T follicular helper cell (primary cell): Measurements from ENCODE around the gene PLCD4.
A peak's percentile ranks its signal among the peaks of the same experiment; 100 is the strongest.

ENCODE experiments used
- DNase-seq: peaks from one replicate; pipeline ENCODE4 v3.0.0-alpha.2; 2020; ENCODE audit warnings: low read depth

The PLCD4 gene

GRCh38 chr2:218621007-218621406 lies 13.3 kb downstream of the PLCD4 start:
- DNase-seq, result no peak

GRCh38 chr2:218622606-218623365 lies 15.1 kb downstream of the PLCD4 start:
- DNase-seq, result no peak

DNA sequence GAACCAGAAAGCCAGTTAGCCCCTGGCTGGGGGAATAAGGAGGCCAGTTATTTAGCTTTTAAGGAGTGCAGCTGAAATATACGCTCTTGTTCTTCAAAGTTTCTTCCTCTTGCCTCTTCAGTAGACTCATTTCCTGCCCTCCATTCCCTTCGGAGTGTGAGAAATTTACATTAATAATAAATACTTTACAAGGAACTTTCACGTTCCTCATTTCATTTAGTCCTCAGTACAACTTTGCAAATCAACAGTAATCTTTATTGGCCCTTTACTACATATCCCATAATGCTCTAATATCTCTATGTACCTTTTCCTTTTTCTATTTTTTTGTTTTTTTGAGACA lies 15.6 kb downstream of the PLCD4 start:
- DNase-seq, result no peak

- no peak for DNase-seq
Observed at GRCh38 chr2:218626369-218626768, 18.7 kb downstream of the PLCD4 start.

- no peak for DNase-seq
Observed at GRCh38 chr2:218627939-218628338, 20.2 kb downstream of the PLCD4 start.

DNA sequence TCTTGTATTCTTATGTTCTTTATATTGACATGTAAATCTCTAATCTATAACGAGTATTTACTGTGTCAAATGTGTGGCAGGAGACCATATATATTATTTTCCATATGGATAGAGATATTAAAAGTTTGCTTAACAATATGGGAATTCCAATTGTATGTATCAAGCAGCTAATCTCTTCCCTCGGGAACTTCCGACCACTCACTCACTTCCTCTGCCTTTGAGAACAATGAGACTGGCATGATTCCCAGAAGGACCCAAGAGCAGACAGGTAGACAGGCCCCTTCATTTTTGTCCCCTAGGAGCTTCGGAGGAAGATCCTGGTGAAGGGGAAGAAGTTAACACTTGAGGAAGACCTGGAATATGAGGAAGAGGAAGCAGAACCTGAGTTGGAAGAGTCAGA lies 24.1 kb downstream of the PLCD4 start:
- no peak for DNase-seq

- DNase-seq, result no peak
Observed at GRCh38 chr2:218635719-218636118, 28.0 kb downstream of the PLCD4 start.

GRCh38 chr2:218638372-218638771 lies 30.7 kb downstream of the PLCD4 start:
- DNase-seq, result no peak

DNA sequence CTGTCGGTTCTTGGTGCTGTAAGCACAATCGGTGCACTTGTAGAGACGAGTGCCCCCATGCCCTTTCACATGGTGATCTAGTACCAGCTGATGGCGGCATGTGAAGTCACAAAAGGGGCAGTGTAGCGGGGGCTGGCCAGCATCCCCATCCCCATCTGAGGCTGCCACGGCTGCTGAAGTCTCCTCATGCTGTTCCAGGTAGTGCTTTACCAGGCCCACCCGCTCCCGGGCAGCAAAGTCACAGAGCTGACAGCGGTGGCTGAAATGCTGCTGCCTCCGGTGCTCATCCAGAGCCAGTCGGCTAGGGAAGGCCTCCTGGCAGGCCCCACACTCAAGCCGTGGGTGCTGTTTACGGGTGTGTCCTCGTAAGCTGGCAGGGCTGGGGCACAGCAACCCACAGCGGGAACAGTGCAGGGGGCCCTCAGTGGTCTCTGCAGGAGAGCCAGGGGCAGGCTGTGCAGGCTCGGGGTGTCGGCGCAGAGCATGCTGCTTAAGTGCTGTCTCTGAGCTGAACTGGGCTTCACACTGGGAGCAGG lies 34.5 kb downstream of the PLCD4 start:
- DNase-seq, result no peak

GRCh38 chr2:218642786-218643185 lies 35.1 kb downstream of the PLCD4 start:
- no peak for DNase-seq

DNA sequence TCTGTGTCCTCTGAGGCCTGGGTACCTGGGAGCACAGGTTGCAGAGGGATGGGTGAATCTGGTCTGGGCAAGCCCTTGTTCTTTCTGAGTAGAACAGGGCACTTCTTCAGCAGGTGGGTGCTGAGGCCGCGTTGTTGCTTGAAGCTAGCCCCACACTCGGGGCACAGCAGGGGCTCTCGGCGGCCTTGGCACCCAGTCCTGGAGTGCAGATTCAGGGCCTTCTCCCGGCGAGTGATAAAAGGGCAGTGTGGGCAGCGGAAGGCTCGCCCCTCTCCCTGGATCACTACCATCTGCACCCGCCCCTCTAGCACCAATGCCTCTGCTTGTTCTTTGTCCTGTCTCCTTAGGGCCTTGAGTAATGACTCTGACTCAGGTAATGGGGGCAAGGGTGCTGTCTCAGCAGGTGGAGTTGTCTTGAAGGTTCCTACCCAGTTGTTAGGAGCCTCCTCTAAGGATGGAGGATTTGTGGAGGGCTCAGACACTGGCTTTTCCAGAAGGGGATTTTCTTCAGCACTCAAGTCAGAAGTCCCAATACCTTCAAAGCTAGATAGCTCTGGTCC lies 36.1 kb downstream of the PLCD4 start:
- DNase-seq, result no peak

DNA sequence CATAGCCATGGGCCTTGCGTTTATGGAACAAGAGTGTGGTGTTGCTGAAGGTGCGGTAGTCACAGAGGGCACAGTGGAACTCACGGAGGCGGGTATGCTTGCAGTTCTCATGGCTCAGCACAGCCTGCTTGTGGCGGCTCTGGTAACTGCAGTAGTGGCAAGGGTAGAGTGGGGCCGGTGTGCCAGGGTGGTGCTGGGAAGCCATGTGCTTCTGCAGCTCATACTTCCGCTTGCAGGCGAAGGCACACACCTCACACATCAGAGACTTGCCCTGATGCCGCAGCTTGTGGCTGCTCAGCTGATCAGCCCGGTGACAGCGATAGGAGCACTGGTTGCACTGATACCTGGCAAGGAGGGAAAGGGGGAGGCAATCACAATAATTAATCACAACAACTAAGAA lies 37.0 kb downstream of the PLCD4 start:
- DNase-seq, result no peak

DNA sequence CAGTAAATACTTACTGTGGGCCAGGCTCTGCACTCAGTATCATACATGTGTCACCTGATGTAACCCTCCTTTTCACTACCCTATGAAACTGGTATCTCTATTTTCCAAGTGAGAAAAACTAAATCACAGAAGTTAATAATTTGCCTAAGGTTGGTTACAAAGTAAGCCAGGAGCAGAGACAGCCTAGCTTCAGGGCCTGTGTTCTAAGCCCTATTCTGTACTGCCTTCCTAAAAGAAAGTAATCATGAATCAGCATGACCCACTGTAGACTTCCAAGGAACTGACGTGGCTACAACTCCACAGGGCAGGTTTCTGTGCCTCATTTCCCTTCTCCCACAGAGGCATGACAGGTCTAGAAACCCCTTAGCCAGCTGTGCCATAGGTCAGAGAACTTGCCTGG lies 37.4 kb downstream of the PLCD4 start:
- no peak for DNase-seq

DNA sequence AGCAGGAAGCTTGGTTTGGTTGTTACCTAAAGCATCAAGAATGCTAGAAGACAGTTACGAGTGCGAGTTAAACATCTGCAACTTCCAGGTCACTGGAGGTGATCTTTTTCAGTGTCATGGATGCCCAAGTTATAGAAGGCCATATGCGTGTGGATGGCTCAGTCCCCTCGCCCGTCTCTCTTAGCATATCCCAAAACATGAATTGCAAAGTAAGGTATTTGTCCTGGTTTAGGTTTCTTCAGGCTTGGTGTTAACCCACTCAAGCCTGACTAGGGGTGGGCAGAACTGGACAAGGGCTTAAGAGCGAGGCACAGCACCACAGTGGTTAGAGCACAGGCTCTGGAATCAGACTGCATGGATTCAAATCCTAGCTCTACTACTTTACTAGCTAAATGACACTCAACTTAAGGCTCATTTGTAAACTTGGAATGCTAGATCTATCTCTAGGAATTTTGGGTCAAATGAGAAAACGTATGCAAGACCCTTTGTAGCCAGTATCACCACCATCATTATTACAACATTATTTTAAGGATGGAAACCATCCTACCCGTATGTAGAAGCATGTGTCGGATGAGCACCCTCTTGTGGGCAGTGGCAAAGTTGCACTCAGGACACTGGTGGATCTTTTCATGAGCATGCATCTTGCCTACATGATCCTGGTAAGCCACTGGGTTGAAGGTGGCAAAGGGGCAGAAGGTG lies 40.5 kb downstream of the PLCD4 start:
- DNase-seq, result peak; percentile 20

GRCh38 chr2:218648787-218649100 lies 41.0 kb downstream of the PLCD4 start:
- no peak for DNase-seq

- DNase-seq, result no peak
Observed at GRCh38 chr2:218655751-218656150, 48.1 kb downstream of the PLCD4 start.

- DNase-seq, result no peak
Observed at GRCh38 chr2:218658671-218659257, 51.1 kb downstream of the PLCD4 start.

DNA sequence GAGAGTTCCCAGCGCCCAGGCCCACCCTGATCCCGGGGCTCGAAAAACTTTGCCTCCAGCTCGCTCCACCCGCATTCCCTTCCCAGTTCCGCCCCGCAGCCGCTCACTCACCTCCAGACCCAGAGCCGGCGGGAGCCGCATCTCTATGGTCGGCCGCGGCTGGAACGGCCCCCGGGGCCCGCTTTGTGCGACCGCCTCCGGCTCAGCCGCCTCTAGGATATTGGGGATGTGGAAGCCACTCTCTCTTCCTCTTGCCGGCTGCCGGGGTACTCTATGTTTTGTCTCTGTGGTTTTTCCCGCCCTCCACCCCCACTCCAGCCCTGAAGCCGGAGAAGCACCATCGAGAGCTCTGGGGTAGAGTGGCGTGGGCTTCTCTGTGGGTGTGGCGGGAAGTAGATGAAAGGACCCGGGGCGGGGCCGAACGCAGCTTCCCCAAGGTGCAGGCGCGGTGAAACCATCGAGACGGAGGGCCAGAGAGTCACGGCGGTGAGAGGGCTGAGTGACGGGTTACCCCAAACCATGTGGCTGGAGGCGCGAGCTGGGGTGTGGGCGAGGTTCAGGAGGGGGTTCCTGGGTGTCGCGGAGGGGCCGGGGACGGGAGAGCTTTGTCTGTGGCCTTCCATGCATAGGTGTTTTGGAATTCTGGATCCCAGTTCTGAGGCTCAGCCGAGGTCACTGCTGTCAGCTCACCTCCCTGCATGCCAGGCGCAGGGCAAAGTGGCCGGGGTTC lies 51.7 kb downstream of the PLCD4 start, which contains the start of the genes BCS1L and ZNF142:
TSS of gene BCS1L (plus strand) at position 426 of the 730 bp plus-strand sequence. CDS start 1,305 bp downstream, outside the sequence.
TSS of gene ZNF142 (minus strand) at position 366 of the 730 bp plus-strand sequence. CDS start 3,194 bp downstream, outside the sequence.
- DNase-seq, result peak; percentile 84

DNA sequence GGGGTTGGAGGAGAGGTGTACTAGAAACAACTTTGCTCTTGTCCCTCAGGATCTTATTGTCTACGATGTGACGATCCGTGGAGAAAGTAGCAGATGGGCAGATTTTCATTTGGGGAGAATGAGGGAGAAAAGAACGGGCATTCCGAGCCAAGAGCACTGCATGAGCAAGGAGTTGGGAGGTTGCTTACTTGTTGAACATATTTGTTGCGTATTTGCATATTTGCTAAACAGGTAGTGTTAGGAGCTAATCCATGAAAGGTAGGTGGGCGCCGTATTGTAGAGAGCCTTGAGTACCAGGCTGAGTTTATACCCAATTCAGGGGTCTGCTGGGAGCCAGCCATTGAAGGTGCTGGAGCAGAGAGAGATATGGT lies 52.3 kb downstream of the PLCD4 start:
- no peak for DNase-seq

DNA sequence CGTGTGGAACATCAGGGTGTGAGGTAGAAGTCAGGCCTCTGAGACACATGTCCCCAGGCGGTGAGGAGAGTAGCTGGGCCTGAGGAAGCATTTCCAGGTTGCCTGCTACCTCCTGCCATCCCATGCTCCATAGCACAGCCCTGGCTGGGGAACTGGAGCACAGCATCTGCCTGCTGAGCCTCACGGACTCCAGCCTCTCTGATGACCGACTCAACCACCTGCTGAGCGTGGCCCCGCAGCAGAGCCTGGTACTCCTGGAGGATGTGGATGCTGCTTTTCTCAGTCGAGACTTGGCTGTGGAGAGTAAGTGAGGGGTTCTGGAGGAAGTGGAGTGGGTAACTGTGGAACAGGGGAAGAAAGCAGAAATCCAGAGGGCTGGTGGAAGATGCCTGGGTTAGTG lies 54.7 kb downstream of the PLCD4 start:
- DNase-seq, result no peak

DNA sequence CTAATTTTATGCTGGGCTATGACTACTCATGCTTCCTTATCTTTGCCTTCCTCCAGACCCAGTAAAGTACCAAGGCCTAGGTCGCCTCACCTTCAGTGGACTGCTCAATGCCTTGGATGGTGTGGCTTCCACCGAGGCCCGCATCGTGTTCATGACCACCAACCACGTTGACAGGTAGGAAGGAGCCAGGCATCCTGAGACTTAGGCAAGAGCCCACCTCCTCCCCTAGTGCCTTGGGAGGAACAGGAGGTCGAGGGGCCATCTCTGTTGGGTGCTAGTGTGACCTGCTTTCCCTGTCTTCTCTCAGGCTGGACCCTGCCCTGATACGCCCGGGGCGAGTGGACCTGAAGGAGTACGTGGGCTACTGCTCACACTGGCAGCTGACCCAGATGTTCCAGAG lies 55.1 kb downstream of the PLCD4 start:
- DNase-seq, result no peak

DNA sequence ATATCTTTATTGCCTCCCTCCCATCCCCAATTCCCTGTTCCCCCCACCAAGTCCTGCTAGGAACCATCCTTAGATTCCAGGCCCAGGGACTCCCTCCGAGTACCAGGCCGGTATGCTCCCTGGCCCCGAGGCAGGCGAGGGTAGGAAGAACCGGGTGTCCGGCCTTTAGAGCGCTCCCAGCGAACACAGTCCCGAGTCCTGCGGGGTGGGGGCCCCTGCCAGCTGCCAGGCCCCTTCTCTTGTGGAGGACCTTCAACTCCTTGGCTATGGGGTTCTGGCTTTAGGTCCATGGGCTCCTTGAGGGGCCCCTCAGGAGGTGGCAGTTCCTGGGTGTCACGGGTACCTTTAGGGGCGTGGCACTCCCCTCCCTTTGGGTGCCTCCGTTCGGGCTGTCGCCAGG lies 56.2 kb downstream of the PLCD4 start:
- DNase-seq, result no peak
